ENCODE data around the gene SALL1.

SALL1 gene

DNA sequence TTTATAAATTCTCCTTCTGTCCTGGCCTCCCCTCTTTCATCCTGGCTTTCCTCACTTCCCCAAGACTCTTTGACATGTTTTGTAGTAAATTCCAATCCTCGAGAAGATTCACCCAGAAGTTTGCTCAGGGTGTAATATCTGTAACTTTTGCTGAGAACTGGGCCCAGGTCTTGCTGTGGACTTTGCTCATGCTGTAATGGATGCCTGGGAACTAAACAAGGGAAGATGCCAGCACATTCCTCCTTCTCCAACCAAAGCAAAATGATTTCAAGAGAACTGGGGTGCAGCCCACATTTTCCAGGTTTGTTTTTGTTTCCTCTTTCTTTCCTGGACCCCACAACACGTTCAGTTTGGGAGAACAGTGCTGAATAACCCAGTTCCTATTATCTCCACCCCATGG lies 6.6 kb upstream of the SALL1 start:
- no peak for DNase-seq (ENCODE audit: extremely low read depth in 1 of 2, low read depth in 1 of 2)

DNA sequence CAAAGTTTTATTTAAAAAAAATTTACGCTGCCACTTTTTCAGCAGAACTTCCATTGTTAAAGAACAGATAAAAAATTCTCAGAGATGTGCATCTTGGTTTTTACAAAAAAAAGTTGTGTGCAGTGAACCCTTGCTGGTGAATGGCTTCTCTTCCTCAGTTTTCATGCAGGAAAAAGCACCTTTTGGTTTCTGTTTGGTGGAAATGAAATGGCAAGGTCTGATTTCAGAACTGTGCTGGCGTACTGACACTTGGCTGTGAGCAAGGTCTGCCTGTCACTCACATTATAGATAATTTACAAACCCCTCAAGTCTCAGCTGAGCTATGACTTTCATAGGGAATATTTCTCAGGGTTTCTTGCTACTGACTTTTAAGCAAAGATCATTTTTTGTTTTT lies 5.7 kb upstream of the SALL1 start:
- no peak for DNase-seq (ENCODE audit: extremely low read depth in 1 of 2, low read depth in 1 of 2)

GRCh38 chr16:51155820-51156806 lies 5.0 kb upstream of the SALL1 start:
- no peak for DNase-seq (ENCODE audit: extremely low read depth in 1 of 2, low read depth in 1 of 2)

- DNase-seq (ENCODE audit: extremely low read depth in 1 of 2, low read depth in 1 of 2), result no peak
These were observed 4.1 kb upstream of the SALL1 start for GRCh38 chr16:51155199-51155607.

DNA sequence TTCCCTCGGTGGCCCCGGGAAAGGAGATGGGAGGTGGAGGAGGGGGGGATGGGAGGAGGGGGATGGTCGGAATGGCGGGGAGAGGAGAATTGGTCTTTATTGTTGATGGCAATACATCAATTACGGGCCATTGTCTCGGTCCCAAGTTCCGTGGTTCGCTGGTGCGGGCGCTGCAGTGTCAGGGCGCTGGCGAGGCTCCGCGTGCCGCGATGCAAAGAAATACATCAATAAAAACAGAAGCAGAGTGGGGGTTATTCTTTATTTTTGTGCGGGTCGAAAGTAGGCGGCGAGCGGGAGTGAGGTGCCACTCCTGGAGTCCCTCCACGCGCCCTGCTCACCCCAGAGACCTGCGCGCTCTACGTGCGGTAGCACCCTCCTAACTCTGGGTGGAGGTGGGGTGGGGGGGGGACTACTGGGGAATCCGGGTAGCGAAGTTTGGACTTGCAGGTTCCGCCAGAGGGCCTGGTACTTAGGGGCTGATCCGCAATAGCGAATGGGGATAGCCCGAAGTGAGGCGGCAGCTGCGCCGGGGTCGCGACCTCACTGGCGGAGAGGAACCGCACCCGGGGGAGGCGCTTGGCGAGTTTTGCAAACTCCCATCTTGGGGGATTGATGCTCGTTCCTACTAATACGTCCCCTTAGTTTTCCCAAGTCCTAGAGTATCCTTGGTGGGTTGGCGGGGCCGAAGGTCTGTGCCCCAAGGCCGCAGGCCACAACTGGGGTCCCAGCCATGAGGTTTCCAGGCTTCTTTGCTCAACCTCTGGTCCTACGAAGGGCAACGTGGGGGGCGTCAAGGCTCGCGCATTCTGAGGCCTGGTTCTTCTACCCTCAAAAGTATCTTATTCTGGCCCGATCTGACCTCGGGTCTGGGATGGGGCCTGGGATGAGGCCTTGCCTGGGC lies 3.5 kb upstream of the SALL1 start:
- DNase-seq (ENCODE audit: extremely low read depth in 1 of 2, low read depth in 1 of 2), result no peak

- no peak for DNase-seq (ENCODE audit: extremely low read depth in 1 of 2, low read depth in 1 of 2)
These were observed 2.5 kb upstream of the SALL1 start for GRCh38 chr16:51153577-51154031.

DNA sequence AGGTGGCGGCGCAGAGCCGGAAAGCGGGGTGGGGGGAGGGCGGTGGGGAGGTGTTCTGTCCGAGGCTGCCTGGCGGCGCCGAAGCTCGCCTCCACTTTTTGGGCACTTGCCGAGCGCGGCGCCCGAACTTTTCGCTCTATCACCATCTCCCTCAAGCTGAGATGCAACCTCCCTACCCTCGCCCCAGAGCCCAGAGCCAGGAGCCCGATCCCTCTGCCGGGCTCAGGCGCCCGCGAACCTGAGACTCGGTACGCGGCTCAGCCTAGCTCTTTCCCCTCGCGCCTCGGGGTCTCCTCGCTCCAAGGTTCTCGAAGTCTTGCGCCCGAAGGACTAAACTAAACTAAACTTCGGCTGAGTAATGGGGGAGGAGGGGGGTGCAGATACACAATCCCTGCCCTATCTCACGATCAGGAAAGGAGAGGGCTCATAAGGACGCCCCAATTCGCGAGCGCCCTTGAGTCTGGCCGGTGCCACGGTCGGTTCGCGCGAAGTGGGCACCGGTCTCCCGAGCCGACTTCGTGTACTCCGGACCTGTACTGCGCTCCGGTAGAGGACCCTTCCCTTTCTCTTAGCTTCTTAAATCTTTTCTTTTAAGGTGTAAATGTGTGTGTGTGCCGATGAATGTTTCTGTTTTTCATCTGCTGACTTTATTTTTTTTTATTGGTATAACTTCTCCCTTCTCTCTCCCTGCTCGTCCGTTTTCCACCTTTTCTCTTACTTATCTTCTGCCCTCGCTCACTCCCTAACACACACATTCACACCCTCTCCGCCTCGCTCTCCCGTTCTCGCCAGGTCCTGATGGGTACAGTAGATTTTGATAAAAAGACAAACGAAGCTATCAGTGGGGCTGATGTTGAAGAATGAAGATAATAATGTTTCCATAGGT lies 1.9 kb upstream of the SALL1 start:
- DNase-seq (ENCODE audit: extremely low read depth in 1 of 2, low read depth in 1 of 2), result no peak

DNA sequence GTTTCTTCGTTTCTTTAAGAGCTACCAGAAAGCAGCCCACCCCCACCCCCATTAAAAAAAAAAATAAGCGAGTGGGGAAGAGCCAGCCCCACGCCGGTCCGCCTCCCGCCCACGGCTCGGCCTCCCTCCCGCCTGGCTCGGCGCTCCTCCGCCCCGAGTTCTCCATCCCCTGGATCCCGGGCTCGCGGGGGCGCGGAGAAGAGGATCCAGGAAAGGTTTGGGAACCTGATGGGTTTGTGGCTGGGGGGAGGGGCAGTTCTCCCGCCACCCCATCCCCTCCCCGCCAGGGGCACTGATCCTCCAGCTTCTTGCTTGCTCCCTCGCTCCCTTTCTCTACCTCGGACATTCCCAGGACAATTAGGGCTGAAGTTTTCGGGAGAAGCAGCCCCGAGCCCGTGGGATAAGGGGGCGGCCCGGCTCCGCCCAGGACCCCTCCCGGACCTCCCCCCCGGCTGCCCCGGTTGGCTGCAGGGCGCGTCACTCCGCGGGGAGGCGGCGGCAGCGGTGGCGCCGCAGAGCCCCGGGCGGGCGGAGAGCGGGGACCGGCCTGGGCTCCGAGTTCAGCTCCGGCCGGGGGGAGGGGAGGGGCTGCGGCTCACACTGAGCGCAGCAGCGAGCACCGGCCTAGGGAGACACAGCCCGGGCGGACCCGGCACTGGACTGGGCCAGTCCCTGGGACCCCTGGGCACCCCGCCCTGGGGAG lies 1.0 kb upstream of the SALL1 start:
- no peak for DNase-seq (ENCODE audit: extremely low read depth in 1 of 2, low read depth in 1 of 2)

DNA sequence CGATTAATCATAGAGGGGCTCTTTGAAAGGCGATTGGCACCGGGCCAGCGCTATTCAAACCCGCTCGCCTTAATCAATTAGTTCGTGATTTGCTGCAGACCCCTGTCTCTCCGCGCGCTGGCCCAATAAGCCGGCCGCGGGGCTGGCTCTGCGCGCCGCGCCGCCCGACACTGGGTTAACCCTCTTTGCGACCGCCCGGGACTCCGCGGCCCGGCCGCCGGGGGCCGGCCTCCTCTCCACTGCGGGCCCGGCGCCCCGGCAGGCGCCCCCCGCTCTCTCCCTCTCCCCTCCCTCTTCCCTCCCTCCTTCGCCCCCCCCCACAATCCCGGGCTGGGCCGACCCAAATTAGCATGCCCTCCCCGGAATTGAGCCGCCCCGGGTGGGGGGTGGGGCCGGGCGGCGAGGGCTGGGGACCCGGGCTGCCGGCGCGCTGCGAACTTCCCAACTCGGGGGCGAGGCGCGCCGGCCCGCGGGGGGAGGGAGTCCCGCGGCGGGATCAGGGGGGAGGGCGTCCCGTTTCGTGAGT lies 428 bp upstream of the SALL1 start:
- DNase-seq (ENCODE audit: extremely low read depth in 1 of 2, low read depth in 1 of 2), result no peak

DNA sequence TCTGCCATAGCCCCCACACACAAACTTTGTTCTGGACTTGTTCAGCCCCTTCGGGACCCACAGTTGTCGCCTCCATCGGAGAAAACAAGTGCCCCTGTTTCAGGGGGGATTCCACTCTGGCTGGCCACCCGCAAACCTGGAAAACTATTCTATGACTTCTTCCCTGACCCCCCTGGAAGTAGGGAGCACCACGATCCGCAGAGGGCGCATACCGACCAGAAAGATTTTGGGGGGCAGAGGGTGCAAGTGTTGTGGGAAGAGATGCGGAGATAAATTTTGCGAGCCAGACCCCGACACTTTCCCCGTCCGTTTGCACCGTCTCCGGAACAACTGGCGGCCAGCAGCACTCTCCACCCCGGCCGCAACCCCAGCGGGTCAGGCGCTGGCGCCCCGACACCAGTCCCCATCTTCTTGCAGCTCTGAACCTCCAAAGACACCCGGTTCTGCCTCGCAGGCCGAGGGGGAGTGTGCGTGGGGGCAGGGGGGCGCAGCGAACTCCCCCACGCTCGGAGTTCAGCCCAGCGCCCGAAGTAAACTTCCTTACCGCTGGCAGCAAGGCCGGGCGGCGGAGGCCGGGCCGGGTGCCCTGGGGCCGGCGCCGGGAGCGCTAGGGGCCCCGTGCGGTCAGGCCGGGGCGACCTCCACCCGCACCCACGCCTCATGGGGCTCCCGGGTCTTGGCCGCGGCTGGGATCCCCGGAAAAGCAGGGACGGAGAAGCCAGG lies 744 bp downstream of the SALL1 start:
- DNase-seq (ENCODE audit: extremely low read depth in 1 of 2, low read depth in 1 of 2), result no peak

DNA sequence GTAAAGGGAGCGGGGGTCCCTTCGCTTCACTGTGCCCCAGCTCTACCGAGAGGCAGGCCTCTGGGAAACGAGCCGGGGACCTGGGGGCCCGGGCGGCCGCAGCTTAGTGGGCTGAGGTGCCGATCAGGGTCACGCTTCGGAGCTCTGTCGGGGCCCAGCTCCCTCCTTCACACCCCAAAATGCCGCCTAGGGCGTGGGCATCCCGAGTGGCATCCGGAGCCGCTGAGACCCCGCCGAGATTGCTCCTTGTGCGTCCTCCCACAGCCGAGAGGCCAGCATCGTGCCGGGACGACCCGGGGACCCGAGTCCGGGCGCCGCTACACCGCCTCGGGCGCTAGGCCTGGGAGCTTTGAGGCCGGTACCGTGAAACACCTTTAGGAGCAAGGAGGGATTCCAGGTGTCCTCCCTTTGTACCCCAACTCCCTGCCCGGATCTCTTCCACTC lies 1.3 kb downstream of the SALL1 start:
- DNase-seq (ENCODE audit: extremely low read depth in 1 of 2, low read depth in 1 of 2), result no peak

GRCh38 chr16:51149251-51149661 lies 1.8 kb downstream of the SALL1 start:
- no peak for DNase-seq (ENCODE audit: extremely low read depth in 1 of 2, low read depth in 1 of 2)

GRCh38 chr16:51148678-51149228 lies 2.3 kb downstream of the SALL1 start:
- DNase-seq (ENCODE audit: extremely low read depth in 1 of 2, low read depth in 1 of 2), result no peak

- DNase-seq (ENCODE audit: extremely low read depth in 1 of 2, low read depth in 1 of 2), result no peak
These were observed 3.0 kb downstream of the SALL1 start for GRCh38 chr16:51147776-51148677.

- no peak for DNase-seq (ENCODE audit: extremely low read depth in 1 of 2, low read depth in 1 of 2)
These were observed 4.7 kb downstream of the SALL1 start for GRCh38 chr16:51146256-51146924.

GRCh38 chr16:51144203-51144602 lies 6.9 kb downstream of the SALL1 start:
- DNase-seq (ENCODE audit: extremely low read depth in 1 of 2, low read depth in 1 of 2), result no peak

Measured in stimulated activated CD8-positive, alpha-beta memory T cell treated with anti-CD3 and anti-CD28 coated beads, Interleukin-7, amount 100 ng/mL, for 48 hours (primary cell).